Loucy (cell line): ENCODE measurements around the gene MRO.

Experiments used
- H2AFZ ChIP-seq: fragments of 200-600 bp; sonication (generic); 2 replicates; pipeline ENCODE4 v1.6.0; 2016; ENCODE audit warnings: antibody characterized with exemption, mild to moderate bottlenecking, low read length, moderate library complexity
- H3F3A ChIP-seq: fragments of 200-600 bp; 2 replicates; pipeline ENCODE4 v1.6.0; 2016; ENCODE audit warnings: antibody characterized with exemption, low read depth, mild to moderate bottlenecking
- H3K27me3 ChIP-seq: fragments of 200-600 bp; sonication (generic); 2 replicates; pipeline ENCODE4 v1.6.1; 2014; ENCODE audit warnings: low read length, mild to moderate bottlenecking; ENCODE audit not compliant: insufficient read depth, poor library complexity, severe bottlenecking
- H3K36me3 ChIP-seq: fragments of 200-600 bp; sonication (generic); 2 replicates; pipeline ENCODE4 v1.6.1; 2016; ENCODE audit warnings: low read length; ENCODE audit not compliant: insufficient read depth
- H3K4me1 ChIP-seq: fragments of 200-600 bp; sonication (generic); 2 replicates; pipeline ENCODE4 v1.5.1; 2014; ENCODE audit warnings: low read length, mild to moderate bottlenecking; ENCODE audit not compliant: insufficient read depth, poor library complexity, severe bottlenecking
- H3K4me2 ChIP-seq: fragments of 200-600 bp; sonication (generic); 2 replicates; pipeline ENCODE4 v1.6.0; 2014; ENCODE audit warnings: antibody characterized with exemption, low read length, low read depth, mild to moderate bottlenecking; ENCODE audit not compliant: poor library complexity, severe bottlenecking
- H3K4me3 ChIP-seq: fragments of 200-600 bp; sonication (generic); 2 replicates; pipeline ENCODE4 v1.5.1; 2014; ENCODE audit warnings: low read length, mild to moderate bottlenecking, mixed read lengths; ENCODE audit not compliant: poor library complexity, severe bottlenecking
- H3K79me2 ChIP-seq: fragments of 200-600 bp; sonication (generic); 2 replicates; pipeline ENCODE4 v1.6.1; 2014; ENCODE audit warnings: low read length; ENCODE audit not compliant: insufficient read depth
- H3K9ac ChIP-seq: fragments of 200-600 bp; sonication (generic); 2 replicates; pipeline ENCODE4 v1.6.0; 2014; ENCODE audit warnings: mild to moderate bottlenecking, low read depth, low read length, moderate library complexity; ENCODE audit not compliant: poor library complexity, severe bottlenecking
- H3K9me2 ChIP-seq: fragments of 200-600 bp; sonication (generic); replicated peaks from 2 replicates; pipeline ENCODE4 v1.6.1; 2016; ENCODE audit warnings: low read depth, low read length, mixed read lengths
- H3K9me3 ChIP-seq: fragments of 200-600 bp; sonication (generic); 2 replicates; pipeline ENCODE4 v1.6.1; 2014; ENCODE audit warnings: mild to moderate bottlenecking, antibody characterized with exemption, low read length, low read depth; ENCODE audit not compliant: insufficient read depth
- H4K20me1 ChIP-seq: fragments of 200-600 bp; sonication (generic); 2 replicates; pipeline ENCODE4 v1.6.0; 2014; ENCODE audit warnings: antibody characterized with exemption, low read length, mild to moderate bottlenecking; ENCODE audit not compliant: insufficient read depth, poor library complexity, severe bottlenecking
- CTCF ChIP-seq: fragments of 200-600 bp; sonication (generic); conservative IDR thresholded peaks from 2 replicates; pipeline ENCODE4 v1.5.1; 2014; ENCODE audit warnings: mild to moderate bottlenecking, antibody characterized with exemption, low read length
- EZH2phosphoT487 ChIP-seq: fragments of 200-600 bp; IDR thresholded peaks from 2 replicates; pipeline ENCODE4 v1.6.1; 2018; ENCODE audit warnings: antibody characterized with exemption, mild to moderate bottlenecking, moderate library complexity, borderline replicate concordance

Gene MRO

GRCh38 chr18:50847192-50847591 lies 27.4 kb upstream of the MRO start:
- Histone ChIP-seq H3K4me1 (no peaks in the 10 kb centered on the region), H3K27me3 (no peaks in the 10 kb centered on the region), H2AFZ (no peak overlapping the region), H4K20me1 (no peaks in the 10 kb centered on the region), H3K4me3 (no peak overlapping the region), H3K9me3 (no peaks in the 10 kb centered on the region), H3F3A (no peaks in the 10 kb centered on the region), H3K36me3 (no peaks in the 10 kb centered on the region), H3K9me2 (no peaks in the 10 kb centered on the region), H3K79me2 (no peaks in the 10 kb centered on the region), H3K4me2 (no peak overlapping the region), H3K9ac (no peak overlapping the region)
- no peak for TF ChIP-seq EZH2phosphoT487
- no peak for TF ChIP-seq CTCF

- Histone ChIP-seq H3K9me2 (no peaks in the 10 kb centered on the region), H3K4me3 (no peak overlapping the region), H3K79me2 (no peaks in the 10 kb centered on the region), H3K4me1 (no peaks in the 10 kb centered on the region), H3F3A (no peaks in the 10 kb centered on the region), H3K9me3 (no peaks in the 10 kb centered on the region), H4K20me1 (no peaks in the 10 kb centered on the region), H2AFZ (no peak overlapping the region), H3K4me2 (no peak overlapping the region), H3K36me3 (no peaks in the 10 kb centered on the region), H3K27me3 (no peaks in the 10 kb centered on the region), H3K9ac (no peak overlapping the region)
- TF ChIP-seq EZH2phosphoT487 = no peak
- TF ChIP-seq CTCF = no peak
Observed at GRCh38 chr18:50844960-50845359, 25.1 kb upstream of the MRO start.

- no peak overlapping the region for H3K9ac ChIP-seq
- no peak overlapping the region for H3K4me2 ChIP-seq
- no peaks in the 10 kb centered on the region for H3K27me3 ChIP-seq
Observed at GRCh38 chr18:50844554-50844953, 24.7 kb upstream of the MRO start.

More at GRCh38 chr18:50844554-50844953, 24.7 kb upstream of the MRO start:
- H4K20me1 ChIP-seq = no peaks in the 10 kb centered on the region
- no peaks in the 10 kb centered on the region for H3K9me3 ChIP-seq
- H3K9me2 ChIP-seq = no peaks in the 10 kb centered on the region
- no peaks in the 10 kb centered on the region for H3K4me1 ChIP-seq
- H3K36me3 ChIP-seq = no peaks in the 10 kb centered on the region
- no peak overlapping the region for H2AFZ ChIP-seq
- H3F3A ChIP-seq = no peaks in the 10 kb centered on the region
- no peak for TF ChIP-seq EZH2phosphoT487
- TF ChIP-seq CTCF = no peak
- H3K79me2 ChIP-seq = no peaks in the 10 kb centered on the region
- H3K4me3 ChIP-seq = no peak overlapping the region
